Activated naive CD4-positive, alpha-beta T cell treated with anti-CD3 and anti-CD28 coated beads, Interleukin-2, amount 50 U/mL, for 72 hours (primary cell): ENCODE results near the gene ARID3B. TPM values are rescaled to one million over a fixed set of nuclear protein-coding genes. Genes with fewer than 3 reads are reported as not detected.
"Not testable (repeated sequence)": the region's sequence is repeated elsewhere in the genome, so short reads cannot be mapped to it uniquely, and the experiment has no call there.

ENCODE experiments used
- ATAC-seq, 2 donors: fragments of 150-1000 bp; cut with Tn5 transposase; 2 replicates each; pipeline ENCODE4 v1.10.0; 2021; ENCODE audit warnings: mild to moderate bottlenecking in 2 of 2, moderate library complexity in 2 of 2
- DNase-seq, 2 donors: peaks; one replicate each; pipeline ENCODE4 v3.0.0; 2021 to 2022; ENCODE audit warnings: low spot score in 2 of 2
- H3K27ac Mint-ChIP-seq, 2 donors: one replicate each; pipeline ENCODE4 v1.8.0; 2022; ENCODE audit warnings: mild to moderate bottlenecking in 2 of 2, mixed read lengths in 2 of 2
- H3K36me3 Mint-ChIP-seq, 2 donors: one replicate each; pipeline ENCODE4 v1.8.0; 2022; ENCODE audit warnings: mixed read lengths in 2 of 2
- H3K9me3 Mint-ChIP-seq, 2 donors: one replicate each; pipeline ENCODE4 v1.8.0; 2022; ENCODE audit warnings: mixed read lengths in 2 of 2
- total RNA-seq, 2 donors: library from RNA; stranded (reverse); gene quantifications; one replicate each; pipeline ENCODE4 v1.2.3, GENCODE V29; 2022

ARID3B gene
- total RNA-seq, 2 donors from 2014 or later, result 25.7 to 37.7 TPM

DNA sequence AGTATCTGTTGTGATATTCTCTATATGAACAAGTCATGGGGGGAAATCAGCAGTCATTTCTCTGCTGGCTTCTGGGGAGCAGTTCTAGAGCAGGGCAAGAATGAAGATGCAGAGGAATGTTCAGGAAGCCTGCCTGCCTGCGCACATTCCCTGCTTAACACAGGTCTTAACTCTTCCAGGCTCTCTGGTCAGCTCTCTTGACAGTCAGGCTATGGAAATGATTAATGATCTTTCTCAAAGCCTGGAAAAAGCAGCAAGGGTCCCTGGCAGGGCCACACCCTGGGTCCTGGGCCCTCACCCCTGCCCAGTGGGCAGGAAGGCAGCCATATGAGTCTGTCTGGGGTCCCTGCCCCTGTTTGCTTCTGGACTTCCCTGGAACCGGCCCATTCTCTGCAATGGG is 43.2 kb downstream of the ARID3B start:
- no peaks in the 10 kb centered on the region for H3K9me3 Mint-ChIP-seq
- no peak for DNase-seq
- H3K36me3 Mint-ChIP-seq, result no peaks in the 10 kb centered on the region
- ATAC-seq, result no peak
- H3K27ac Mint-ChIP-seq, result peak overlapping the region; percentile 7 to 46

DNA sequence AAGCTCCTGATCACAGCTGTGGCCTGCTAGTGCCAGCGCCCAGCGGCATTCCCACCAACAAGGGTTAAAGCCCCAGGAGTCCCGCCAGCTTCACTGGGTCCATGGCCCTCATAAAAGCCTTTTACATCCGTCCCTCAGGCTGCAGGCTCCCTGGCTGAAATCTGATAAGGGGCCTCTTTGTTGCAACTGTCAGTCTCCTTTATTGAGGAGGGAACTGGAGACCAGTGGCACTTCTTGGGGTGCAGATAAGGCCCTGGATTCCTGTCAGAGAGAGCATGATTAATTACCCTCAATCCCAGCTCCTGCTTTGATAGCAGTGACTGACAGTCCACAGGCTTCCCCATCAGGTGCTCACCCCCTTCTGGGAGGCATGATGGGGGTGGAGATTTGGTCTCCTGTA is 43.8 kb downstream of the ARID3B start:
- DNase-seq (no peak), ATAC-seq (no peak)
- H3K36me3 Mint-ChIP-seq, result no peaks in the 10 kb centered on the region
- H3K27ac Mint-ChIP-seq, result peak overlapping the region; percentile 7 to 46
- no peaks in the 10 kb centered on the region for H3K9me3 Mint-ChIP-seq

DNA sequence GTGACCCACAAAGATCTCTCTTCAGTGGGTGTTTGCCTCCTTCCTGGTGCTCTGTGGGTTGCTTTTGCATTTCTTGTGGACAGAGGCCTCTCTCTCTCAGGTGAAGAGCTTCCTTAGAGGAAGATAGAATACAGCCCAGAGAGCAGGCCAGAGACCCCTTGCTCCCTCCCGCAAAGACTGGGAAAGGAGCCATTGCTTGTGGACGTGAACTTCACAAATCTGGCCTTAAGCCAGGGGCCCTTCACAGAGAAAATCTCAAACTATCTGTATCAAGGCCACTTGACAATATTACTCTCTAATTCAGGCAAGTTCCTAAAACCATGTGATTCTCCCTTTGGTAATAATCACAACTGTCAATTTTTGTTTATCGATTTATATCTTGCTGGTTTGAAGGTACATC is 44.2 kb downstream of the ARID3B start:
- no peak for DNase-seq
- H3K36me3 Mint-ChIP-seq, result no peaks in the 10 kb centered on the region
- H3K9me3 Mint-ChIP-seq, result no peaks in the 10 kb centered on the region
- no peak for ATAC-seq
- H3K27ac Mint-ChIP-seq, result peak overlapping the region; percentile 46 to 72

- no peak for ATAC-seq
- no peak for DNase-seq
- H3K27ac Mint-ChIP-seq, result peak overlapping the region in 1 of 2 donors; percentile 72
- no peaks in the 10 kb centered on the region for H3K36me3 Mint-ChIP-seq
- no peaks in the 10 kb centered on the region for H3K9me3 Mint-ChIP-seq
These were observed 44.8 kb downstream of the ARID3B start for GRCh38 chr15:74585857-74586256.

DNA sequence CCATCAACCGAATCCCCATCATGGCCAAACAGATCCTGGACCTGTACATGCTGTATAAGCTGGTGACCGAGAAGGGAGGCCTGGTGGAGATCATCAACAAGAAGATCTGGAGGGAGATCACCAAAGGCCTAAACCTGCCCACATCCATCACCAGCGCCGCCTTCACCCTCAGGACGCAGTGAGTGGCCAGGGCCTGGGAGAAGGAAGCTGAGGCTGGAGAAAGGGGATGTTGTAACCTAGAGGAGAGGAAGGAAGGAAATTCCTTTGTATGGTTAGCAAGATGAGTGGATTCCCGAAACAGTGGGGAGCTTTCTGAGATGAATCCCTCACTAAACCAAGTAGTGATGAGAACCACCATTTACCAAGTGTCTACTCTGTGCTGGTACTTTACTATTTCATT is 48.8 kb downstream of the ARID3B start:
- ATAC-seq (no peak), DNase-seq (no peak)
- H3K27ac Mint-ChIP-seq, result peak overlapping the region in 1 of 2 donors; percentile 85
- no peaks in the 10 kb centered on the region for H3K36me3 Mint-ChIP-seq
- H3K9me3 Mint-ChIP-seq, result no peaks in the 10 kb centered on the region

DNA sequence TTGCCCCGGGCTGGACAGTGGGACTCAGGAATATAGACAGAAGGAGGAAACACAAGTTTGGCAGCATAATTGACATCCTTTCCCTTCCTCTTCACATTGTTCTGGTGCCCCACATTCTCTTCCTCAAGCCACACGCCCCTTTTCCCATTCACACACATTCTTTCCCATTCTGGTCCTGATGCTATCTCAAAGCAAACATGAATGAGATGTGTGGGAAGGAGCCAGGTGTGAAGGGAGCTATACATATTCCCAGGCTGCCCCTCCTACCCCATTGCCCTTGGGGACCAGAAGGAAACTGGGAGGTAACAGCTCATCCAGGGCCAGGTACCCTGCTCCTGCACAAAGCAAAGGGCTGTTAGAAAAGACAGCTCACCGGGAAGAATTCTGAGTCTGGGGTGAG is 51.2 kb downstream of the ARID3B start:
- no peak overlapping the region for H3K27ac Mint-ChIP-seq
- no peak for DNase-seq

DNA sequence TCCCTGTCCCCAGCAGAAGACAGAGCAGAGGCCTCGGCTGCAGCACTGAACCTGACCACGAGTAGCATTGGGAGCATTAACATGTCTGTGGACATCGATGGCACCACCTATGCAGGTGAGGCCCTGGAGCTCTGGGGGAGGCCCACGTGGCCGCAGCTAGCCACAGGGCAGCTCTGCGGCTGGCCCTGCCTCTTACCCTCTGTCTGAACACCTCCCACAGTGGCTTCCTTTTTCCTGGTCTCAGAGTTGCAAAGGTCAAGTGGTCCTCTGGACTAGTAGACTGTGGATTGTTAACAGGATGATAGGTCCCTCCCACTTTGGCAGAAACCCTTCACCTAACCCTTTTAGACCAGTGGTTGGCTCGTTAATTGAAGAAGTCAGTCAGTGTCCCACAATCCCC is 52.1 kb downstream of the ARID3B start:
- H3K9me3 Mint-ChIP-seq, result no peaks in the 10 kb centered on the region
- H3K36me3 Mint-ChIP-seq, result peaks cover 6 to 7% of the 10 kb centered on the region in 2 donors
- DNase-seq, result no peak
- H3K27ac Mint-ChIP-seq, result no peak overlapping the region
- no peak for ATAC-seq

More for the DNA sequence above, 51.2 kb downstream of the ARID3B start:
- peaks cover 0 to 4% of the 10 kb centered on the region in 2 donors for H3K36me3 Mint-ChIP-seq
- no peaks in the 10 kb centered on the region for H3K9me3 Mint-ChIP-seq
- ATAC-seq, result no peak

DNA sequence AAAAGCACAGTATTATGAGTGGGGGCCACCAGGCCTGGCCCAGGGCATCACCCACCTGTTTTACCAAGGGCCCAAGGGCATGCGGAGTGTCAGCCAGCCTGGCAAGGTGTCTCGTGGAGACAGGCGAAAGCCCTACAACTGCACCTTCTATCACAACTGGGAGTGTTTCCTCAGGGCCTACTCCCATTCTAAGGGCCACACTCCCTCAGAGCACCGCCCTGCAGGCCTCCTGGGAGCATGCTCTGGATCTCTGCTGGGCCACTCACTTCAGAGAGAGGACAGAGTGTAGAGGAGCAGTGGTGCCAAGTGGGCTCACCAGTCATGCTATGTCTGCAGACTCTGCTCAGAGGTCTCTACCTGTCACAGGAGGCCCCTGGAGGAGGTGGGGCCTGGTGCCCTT is 53.4 kb downstream of the ARID3B start:
- Mint-ChIP-seq H3K36me3 (peaks cover 14 to 19% of the 10 kb centered on the region in 2 donors), H3K27ac (peak overlapping the region in 1 of 2 donors; percentile 36), H3K9me3 (no peaks in the 10 kb centered on the region)
- DNase-seq (no peak), ATAC-seq (no peak)

GRCh38 chr15:74595271-74595670 is 54.3 kb downstream of the ARID3B start:
- DNase-seq (no peak), ATAC-seq (no peak)
- H3K27ac Mint-ChIP-seq, result peak overlapping the region; percentile 35 to 60
- peaks cover 14 to 19% of the 10 kb centered on the region in 2 donors for H3K36me3 Mint-ChIP-seq
- H3K9me3 Mint-ChIP-seq, result no peaks in the 10 kb centered on the region

- not testable (repeated sequence) for DNase-seq, ATAC-seq, H3K9me3 Mint-ChIP-seq
- peak overlapping the region in 1 of 2 donors; percentile 9 for H3K27ac Mint-ChIP-seq
- H3K36me3 Mint-ChIP-seq, result peaks cover 14 to 19% of the 10 kb centered on the region in 2 donors
These were observed 55.7 kb downstream of the ARID3B start for GRCh38 chr15:74596736-74597135.

DNA sequence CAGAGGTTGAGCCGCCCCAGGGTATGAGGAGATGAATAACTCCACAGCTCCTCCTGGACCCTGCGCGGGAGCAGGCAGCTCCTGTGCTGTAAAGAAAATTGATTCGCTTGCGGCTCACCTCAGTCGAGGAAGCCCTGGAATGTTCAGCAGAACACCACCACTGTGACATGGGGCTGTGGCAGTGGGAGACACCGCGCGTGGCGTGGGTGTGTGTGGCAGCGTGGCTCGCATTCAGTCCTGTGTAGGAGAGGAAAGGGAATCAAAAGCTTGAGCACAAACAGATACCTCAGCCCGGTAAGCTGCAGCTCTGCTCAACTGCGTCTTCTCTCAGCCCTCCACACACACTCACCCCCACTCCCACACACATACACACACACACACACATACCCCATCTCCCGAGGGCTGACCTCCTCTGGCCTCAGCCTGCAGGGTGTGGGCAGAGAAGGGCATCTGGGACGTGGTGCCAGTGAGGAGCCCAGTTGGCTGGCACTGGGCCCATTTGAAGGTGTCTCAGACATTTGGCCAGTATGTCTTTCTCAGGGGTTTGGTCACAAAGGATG is 56.2 kb downstream of the ARID3B start:
- DNase-seq, H3K9me3 Mint-ChIP-seq, ATAC-seq: not testable (repeated sequence)
- H3K36me3 Mint-ChIP-seq, result peaks cover 14 to 19% of the 10 kb centered on the region in 2 donors
- H3K27ac Mint-ChIP-seq, result peak overlapping the region in 1 of 2 donors; percentile 85

DNA sequence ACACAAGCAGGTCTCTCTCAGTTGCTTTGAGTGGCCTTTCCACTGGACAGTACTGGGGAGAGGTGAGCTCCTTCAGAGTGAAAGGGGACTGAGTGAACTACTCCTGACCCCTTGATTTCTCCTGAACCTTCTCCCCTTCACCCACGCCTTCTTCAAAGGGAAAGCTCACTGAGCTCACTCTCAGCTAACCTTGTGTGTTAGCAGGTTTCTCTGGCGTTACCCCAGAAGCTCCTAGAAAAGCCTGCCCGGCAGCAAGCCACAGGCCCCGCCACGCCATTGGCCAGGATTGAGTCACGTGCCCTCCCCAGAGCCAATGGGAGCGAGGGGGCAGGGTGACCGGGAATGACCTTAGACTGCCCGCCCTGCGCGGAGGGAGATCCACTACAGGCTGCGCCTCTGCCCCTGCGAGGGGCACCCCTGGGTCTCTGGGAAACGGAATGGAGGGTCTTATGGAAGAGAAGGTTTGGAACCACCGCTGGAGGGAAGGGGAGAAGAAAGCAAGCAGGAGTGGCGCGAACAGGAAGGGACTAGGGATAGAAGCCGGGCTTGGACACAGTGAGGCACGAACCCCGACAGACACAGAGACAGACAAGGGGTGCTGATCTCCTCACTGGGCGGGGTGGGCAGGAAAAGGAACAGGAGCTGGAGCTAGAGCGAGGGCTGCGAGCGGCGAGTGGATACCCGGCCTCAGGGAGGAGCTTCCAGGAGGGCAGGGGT is 57.3 kb downstream of the ARID3B start:
- H3K27ac Mint-ChIP-seq, result peak overlapping the region; percentile 85 to 99
- DNase-seq (peak; percentile 89 to 93), ATAC-seq (peak; percentile 95 to 99)
- no peaks in the 10 kb centered on the region for H3K9me3 Mint-ChIP-seq
- H3K36me3 Mint-ChIP-seq, result peaks cover 14 to 19% of the 10 kb centered on the region in 2 donors

GRCh38 chr15:74599156-74599555 is 58.1 kb downstream of the ARID3B start:
- Mint-ChIP-seq H3K9me3 (no peaks in the 10 kb centered on the region), H3K36me3 (peaks cover 14 to 19% of the 10 kb centered on the region in 2 donors), H3K27ac (peak overlapping the region; percentile 85 to 99)
- ATAC-seq (no peak), DNase-seq (no peak)

DNA sequence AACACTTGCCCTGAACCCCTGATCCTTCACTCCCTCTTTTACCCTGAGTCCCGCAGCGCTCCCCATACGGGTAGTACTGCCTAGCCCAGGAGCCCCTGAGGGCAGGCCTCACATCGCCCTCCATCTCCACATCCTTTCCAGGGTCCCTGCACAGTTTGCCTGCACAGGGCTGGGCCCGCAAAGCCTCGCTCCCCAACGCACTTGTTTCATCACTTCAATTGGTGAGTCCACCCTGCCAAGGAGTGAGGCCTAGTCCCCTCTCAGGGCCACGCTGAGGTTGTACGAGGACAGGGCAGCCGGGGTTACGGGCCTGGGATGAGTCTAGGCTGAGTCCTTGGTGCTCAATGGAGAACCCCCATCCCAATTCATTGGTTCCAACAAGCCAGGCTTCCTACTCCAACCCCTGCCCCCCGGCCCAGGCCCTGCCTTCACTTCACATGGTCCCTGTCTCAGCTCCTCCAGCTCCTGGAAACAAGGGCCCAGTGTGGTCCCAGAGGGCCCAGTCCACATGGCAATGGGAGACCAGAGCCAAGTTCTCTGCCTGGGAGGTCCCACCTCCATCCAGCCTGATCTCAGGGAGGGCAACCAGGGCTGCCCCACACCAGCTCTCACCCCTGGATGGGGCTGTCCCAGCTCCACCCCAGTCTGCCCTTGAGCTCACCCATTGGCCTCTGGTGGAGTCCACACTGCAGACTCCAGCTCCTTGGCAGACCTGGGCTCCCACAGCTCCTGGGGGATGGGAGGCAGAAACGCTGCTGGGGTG is 62.2 kb downstream of the ARID3B start:
- H3K36me3 Mint-ChIP-seq, result peaks cover 7 to 10% of the 10 kb centered on the region in 2 donors
- no peaks in the 10 kb centered on the region for H3K9me3 Mint-ChIP-seq
- peak overlapping the region in 1 of 2 donors; percentile 55 for H3K27ac Mint-ChIP-seq
- ATAC-seq (no peak), DNase-seq (no peak)

DNA sequence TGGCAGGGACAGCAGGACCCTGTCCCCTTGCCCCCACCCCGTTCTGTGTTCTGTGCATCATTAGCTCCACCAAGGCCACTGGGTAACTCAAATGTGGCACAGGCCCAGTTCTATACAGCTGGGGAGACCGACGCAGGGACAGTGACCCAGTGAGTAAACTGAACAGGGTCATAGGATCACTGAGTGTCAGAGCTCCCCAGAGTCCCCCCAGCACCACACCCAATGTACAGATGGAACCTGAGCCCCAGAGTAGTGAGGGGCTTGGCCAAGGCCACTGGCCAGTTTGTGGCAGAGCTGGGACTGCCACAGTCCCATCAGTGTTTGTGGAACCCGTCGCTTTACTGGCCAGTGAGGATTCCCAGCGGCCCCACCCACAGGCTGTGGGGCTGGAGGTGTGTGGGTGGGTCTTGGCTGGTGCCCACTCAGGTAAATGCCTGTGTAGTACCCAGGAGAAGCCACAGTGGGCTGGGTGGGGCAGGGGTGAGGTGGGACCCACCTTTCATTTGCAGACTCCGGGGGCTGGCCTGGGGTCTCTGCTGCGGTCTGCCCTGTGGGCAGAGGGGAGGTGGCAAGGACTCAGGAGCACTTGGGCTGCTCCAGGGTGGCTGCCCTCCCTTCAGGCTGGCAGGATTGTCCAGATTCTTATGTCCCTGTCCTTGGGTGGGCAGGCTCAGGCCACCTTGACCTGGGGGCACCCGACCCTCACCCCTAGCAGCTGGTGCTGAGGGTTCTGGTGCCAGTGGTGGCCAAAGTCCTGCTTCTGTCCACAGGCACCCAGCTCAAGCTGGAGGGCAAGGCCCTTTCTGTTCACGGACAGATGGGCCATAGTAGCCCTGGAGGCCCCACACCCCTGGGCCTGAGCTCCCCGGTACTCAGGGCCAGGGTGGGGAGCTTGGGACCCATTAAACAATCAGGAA is 63.0 kb downstream of the ARID3B start:
- ATAC-seq, result no peak
- Mint-ChIP-seq H3K36me3 (peaks cover 0 to 3% of the 10 kb centered on the region in 2 donors), H3K9me3 (no peaks in the 10 kb centered on the region), H3K27ac (peak overlapping the region in 1 of 2 donors; percentile 50)
- no peak for DNase-seq
